Measurements from ENCODE around the gene ELF2.
"Not testable (repeated sequence)": the region's sequence is repeated elsewhere in the genome, so short reads cannot be mapped to it uniquely, and the experiment has no call there.

Gene ELF2

DNA sequence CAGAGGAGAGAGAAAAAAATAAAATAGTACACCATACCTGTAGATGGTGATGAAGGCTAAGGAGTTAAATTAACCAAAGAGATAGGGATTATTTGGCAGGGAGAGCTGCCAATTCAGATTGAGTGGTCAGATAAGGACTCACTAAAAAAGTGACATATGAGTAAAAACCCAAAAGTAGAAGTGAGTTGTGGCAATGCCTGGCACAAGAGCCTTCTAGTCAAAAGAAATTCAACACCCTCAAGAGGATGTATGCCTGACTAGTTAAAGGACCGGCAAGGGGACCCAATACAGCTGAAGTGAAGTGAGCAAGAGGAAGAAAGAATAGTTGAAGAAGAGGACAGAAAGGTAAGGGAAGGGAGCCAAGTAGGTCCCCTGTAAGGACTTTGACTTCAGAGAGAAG lies 34.9 kb downstream of the ELF2 start:
- DNase-seq, result no peak

DNA sequence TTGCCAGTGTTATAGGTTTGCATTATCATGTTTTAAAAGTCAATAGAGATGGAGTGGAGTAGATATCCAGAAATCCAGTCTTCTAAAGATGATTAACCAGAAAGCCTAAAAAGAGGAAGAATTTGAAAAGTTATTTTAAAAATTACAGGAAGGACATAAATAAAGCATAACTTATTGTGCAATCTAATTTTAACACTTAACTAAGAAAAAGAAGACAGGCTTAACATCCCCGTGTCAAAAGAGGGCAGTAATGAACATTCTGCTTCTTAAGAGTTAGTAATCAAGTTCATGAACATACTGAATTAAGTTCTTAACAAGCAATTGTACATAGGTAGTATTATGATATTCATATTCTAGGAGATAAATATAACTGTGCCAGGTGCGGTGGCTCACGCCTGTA lies 39.3 kb downstream of the ELF2 start:
- DNase-seq, result no peak

DNA sequence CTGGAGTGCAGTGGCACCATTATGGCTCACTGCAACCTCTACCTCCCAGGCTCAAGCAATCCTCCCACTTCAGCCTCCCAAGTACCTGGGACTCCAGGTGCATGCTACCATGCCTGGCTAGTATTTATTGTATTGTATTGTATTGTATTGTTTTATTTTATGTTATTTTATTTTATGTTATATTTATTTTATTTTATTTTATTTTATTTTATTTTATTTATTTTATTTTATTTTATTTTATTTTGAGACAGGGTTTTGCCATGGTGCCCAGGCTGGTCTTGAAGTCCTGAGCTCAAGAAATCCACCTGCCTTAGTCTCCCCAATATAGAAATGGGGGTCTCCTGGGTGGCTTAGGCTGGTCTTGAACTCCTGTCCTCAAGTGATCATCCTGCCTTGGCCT lies 42.6 kb downstream of the ELF2 start:
- DNase-seq, result no peak

DNA sequence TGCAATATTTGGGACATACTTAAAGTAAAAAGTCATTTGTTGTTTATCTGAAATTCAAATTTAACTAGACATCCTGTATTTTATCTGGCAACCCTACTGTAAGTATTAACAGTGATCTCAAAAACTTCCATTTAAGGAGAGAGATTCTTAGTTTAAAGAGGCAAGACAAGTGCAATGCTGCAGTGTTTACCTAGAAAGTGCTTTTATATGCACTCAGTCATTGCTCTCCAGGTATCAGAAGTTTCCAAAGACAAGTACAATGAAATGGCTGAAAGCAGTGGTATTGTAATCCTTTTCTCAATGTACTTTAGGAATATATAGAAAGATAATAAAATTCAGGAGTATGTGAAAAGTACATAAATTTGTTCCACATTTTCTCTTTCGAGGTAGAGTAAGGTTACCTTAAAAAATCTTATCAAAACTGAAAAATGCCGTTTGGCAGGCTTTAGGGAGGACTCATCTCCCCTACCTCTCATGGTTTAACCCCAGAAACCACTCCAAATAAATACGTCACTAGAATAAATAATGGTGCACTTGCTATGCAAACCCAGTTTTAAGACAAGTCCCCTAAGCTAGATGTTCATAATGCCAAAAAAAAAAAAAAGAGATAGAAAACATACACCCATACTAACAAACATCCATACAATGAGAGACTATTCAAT lies 45.7 kb downstream of the ELF2 start:
- DNase-seq, result no peak

DNA sequence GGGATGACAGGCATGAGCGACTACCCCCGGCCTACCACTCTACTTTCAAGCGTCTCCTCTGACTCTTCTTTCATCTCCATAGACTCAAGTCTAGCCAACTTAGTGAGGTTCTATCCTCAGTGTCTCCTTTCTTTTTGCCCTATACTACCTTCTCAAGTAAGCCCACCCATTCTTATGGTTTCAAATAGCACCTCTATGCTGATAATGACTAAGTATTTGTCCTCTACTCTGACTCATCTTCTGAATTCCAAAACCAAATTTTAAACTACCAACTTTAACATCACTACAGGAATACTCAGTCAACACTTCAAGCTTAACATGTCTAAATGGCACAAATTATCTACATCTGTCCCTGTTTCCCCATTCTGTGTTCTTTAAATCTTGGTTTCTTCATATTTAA lies 47.8 kb downstream of the ELF2 start:
- no peak for DNase-seq

DNA sequence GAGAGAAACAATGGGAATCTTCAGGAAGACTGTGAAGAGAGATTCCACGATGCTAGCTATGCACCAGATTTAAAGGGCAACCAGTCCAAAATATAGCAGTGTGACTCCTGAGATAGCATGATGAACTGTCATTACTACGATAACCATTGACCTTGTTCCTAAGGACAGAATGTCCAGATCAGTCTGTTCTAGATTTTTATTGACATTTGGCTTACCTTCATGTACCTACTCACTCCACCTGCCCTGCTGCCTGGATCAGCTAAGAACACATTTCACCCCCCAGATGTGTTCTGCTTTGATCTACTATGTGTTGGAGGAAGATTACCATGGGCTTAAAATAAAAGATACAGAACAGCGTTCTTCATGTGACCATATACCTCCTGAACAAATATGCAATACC lies 50.1 kb downstream of the ELF2 start:
- DNase-seq, result no peak

DNA sequence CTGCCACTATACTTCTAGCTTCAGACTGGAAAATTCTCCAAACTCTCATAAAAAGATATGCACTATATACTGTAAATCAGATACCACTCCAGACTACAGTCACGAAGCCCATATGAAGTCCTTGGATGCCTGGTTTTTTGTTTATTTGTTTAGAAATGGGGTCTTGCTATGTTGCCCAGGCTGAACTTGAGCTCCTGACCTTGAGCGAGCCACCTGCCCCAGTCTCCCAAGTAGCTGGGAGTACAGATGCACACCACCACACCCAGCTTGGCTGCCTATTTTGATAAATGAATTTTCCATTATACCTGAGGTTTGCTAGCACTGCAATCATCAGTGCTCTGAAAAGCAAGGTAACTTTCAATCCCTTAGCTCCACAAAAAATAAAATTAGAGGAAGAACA lies 53.1 kb downstream of the ELF2 start:
- no peak for DNase-seq

DNA sequence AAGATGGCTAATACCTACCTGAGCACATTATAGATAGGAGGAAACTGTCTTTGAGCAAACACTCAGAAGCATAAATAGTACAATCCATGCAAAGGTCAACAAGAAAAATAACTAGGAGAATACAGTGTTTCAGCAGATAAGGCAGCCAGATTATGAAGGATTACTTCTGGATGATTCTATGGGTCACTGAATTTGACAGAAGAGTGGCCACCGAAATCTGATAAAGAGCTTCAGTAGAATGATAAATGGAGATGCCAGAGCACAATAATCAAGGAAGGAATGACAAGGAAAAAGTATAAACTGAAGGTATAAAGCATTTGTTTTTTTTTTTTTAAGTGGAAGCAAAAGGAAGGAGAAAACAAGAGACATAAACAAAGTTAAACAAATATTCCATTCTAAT lies 58.7 kb downstream of the ELF2 start:
- DNase-seq, result no peak

DNA sequence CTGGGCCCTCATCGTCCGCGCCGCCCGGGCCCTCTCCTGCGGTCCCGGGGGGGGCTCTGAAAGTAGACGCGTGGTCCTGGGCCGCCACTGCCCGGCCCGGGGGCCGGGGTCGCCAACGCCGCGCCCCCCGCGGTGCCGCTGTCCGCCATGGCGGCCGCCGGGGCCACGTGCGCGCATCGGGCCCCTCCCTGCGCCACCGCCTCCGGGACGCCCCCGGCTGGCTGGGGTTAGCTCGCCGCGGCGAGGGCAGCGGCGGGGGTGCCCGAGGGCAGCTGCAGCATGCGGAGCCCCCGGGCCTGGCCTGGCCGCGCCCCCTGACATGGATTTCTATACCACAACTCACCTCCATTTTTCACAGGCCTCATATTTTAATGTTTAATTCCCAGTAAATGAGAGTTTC lies 61.8 kb downstream of the ELF2 start:
- DNase-seq, result no peak

DNA sequence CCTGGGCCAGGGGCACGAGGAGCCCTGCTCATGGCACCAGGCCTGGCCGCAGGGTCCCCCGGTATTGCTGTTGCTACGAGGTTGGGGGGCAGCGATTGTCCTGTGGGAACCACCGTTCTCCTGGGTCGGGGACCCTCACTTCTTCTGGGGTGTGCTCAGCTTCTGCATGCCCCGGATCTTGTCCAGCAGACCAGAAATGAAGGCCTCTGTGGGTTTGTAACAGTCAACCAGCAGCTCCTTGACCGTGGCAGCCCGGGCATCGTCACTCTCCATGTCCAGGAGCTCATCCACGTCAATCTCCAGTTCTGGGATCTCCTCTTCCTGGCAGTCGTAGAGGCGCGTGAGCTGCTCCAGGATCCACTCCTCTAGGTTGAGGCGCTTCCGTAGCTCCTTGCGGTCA lies 62.2 kb downstream of the ELF2 start:
- DNase-seq, result not testable (repeated sequence)

DNA sequence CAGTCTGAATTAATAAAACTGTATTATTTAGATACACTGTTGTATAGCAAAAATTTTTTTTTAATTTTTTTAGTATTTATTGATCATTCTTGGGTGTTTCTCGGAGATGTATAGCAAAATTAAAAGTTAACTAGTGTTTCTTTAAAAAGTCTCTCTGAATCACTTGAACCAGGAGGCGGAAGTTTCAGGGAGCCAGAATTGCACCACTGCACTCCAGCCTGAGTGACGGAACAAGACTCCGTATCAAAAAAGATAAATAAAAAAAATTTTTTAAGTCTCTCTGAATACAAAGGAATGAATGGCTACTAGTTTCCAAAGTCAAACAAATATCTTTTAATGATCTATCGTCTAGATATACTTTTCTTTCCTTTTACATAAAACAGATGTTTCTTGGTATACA lies 64.4 kb downstream of the ELF2 start:
- DNase-seq, result no peak

DNA sequence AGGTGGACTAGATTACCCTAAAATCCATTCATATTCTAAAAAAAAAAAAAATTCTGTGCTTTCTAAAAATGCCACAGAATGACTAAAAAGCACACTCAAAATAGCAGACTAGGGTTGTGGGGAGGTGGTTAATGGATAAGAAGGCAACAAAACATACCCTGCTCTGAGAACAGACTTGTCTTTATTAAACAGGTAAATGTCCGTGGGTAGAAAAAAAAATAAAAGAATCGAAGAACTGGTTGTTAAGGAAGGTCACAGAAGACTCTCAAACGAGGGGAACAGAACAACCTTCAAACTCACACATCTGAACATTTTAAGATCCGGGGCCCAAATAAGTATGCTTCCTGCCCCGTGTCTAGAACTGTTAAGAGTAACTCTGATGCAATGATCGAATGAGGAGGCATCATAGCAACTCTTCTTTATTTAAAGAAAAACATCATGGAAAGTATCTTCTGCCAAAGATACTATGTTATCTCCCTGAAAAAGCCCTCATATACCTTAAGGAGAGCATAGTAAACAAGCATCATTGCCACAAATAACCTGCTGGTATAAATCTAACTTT lies 68.4 kb downstream of the ELF2 start:
- DNase-seq, result no peak

DNA sequence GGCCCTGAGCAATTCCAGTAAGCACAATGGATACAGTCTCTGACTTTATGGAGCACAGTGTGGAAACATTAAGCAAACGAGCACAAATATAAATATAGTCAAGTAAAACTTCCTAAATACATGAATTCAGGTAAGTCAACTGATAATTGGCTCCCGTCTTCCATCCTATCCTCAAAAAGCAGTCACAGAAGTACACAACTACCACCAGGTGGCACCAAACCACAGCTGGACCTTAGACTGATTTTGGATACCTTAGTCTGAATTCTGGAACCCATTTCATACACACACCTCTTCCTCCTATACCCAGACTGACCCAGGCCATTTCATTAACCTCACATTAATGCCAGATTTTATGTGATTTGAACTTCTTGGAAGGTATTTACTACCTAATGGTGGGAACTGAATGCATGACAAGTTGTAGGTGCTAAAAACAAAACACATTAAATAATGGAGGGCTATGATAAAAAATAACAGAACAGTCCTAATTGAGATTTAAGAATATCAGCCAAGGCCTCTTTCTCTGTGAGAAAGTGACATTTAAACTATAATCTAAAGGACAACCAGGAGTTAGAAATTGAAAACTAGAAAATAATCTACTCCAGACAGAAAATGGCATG lies 77.5 kb downstream of the ELF2 start:
- DNase-seq, result peak; percentile 68

DNA sequence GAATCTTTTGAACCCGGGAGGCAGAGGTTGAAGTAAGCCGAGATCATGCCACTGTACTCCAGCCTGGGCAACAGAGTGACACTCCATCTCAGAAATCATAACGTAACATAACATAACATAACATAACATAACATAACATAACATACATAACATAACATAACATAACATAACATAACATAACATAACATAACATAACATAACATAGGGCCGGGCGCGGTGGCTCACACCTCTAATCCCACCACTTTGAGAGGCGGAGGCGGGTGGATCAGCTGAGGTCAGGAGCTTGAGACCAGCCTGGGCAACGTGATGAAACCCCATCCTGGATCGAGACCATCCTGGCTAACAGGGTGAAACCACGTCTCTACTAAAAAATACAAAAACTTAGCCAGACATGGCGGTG lies 84.7 kb downstream of the ELF2 start:
- DNase-seq, result no peak

DNA sequence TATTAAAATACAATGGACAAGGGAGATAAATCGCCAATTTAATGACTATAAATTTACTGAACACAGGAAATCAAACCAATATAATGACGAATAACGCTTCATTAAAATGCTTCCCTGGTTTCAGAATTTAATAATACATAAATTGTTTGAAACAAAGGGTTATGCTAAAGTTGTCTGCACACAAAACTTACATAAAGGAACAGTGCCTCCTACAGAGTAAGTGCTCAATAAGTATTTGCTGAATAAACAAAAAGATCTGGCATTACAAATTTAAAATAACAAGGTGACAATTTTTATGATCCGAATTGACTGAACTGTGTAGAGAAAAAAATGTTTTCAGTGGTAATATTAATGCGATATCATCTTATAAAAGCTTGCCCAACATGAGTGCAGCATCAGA lies 91.9 kb downstream of the ELF2 start:
- no peak for DNase-seq

DNA sequence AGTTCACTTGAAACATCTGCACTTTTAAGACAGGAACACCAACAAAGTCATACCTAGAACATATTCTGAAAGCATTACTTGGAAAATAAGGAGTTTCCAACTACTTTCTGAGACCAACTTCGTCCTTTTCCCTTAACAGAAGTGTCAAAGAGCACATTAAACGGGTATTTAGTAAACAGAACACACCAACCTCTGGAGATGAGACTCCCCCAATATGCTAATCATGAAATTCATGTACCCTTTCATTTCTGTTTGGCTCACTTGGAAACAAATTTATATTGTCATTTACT lies 92.3 kb downstream of the ELF2 start:
- no peak for DNase-seq

DNA sequence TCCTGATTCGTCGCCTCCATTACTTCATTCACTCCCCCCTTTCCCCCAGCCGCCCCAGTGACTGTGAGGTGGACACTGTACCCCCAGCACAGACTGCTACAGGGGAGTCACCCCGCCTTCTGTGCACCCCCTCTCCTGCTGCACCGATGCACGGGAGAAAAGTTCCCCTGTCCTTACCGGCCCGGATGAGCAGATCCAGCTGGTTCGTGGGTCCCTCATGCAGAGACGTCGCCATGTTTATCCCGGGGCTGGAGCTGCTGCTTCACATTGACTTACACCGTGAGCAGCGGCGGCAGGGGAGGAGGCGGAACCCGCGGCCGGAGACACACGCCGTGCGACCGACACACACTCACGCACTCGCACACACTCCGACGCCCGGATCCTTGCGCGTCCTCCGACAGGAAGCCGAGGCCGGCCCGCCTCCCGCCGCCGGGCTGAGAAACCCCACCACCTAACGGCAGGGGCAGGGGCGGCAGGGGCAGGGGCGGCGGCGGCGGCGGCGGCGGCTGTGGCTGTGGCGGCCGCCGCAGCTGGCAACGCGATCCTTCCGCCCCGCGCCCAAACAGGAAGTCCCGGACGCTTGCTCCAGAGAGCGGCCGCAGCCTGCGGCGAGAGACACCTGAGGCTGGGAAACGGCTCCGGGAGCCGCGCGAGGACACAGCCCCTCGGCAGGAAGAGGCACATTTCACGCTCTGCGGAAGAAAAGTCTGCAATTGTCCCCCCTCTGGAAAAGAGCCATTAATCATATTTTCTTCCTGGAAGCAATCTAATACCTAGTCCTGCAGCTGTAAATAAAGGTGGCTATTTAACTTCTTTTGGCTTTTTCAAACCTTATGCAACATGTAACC lies 92.8 kb downstream of the ELF2 start:
- peak; percentile 58 for DNase-seq

DNA sequence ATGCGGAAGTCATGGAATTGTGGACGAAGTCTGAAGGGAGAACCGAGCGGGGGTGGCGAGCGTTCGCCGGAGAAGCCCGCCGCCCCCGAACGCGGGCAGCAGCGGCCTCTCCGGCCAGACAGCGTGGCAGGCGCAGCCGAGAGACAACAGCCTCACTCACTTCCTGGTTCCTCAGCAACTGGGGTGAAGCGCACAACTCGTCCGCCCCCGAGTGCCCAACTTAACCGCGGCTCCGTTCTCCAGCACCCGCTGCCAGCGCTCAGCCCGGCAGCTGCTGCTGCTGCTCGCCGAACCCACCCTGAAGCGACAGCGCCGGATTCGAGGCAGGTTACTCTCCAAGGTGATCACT lies 93.4 kb downstream of the ELF2 start:
- peak; percentile 46 for DNase-seq

DNA sequence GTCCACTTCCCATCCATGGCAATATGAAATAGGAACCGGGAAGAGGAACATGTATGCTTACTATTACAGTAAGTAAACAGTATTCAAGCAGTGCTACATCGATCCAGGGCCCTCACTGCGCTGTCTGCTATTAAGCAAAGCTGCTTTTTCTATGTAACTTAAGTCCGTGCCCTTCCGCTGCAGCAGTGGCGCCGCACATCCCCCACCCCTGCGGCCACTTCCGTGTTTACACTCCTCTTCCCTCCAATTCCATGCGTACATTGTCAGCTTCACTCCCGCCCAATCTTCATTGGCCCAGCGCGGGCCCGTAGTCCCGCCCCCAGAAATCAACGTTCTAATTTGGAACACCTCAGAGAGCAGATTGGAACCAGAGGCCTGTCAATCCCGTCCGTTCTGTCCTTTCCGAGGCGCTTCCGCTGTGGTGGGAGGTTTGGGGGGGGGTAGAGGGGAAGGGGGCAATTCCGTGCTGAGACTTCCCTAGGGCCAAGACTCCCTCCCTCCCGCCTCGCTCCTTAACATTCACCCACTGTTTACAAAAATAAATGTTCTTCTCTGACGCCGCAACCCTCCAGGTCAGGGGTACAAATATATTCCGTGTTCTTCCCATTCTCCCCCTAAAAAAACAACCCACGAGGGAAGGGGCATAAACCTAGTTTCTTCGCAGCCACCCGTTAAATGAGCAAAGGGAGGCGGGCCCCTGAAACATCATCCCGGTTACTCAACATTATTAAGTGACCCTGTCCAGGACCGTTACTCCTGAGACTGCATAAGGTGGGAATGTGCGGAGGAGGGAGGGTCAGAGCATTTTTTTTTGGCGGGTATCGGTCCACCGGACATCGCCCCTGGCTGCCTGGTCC lies 94.0 kb downstream of the ELF2 start:
- DNase-seq, result peak; percentile 77

DNA sequence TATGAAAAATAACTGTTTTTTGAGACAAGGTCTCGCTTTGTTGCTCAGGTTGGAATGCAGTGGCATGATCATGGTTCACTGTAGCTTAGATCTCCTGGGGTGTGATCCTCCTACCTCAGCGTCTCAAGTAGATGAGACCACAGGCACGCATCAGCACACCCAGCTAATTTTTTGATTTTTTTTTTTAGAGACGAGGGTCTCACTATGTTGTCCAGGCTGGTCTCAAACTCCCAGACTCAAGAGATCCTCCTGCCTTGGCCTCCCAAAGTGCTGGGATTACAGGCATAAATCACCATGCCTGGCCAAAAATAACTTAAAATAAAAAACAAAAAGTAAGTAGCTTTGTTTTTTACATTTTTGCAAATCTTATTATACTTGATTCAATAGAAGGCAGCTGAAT lies 98.1 kb downstream of the ELF2 start:
- no peak for DNase-seq

DNA sequence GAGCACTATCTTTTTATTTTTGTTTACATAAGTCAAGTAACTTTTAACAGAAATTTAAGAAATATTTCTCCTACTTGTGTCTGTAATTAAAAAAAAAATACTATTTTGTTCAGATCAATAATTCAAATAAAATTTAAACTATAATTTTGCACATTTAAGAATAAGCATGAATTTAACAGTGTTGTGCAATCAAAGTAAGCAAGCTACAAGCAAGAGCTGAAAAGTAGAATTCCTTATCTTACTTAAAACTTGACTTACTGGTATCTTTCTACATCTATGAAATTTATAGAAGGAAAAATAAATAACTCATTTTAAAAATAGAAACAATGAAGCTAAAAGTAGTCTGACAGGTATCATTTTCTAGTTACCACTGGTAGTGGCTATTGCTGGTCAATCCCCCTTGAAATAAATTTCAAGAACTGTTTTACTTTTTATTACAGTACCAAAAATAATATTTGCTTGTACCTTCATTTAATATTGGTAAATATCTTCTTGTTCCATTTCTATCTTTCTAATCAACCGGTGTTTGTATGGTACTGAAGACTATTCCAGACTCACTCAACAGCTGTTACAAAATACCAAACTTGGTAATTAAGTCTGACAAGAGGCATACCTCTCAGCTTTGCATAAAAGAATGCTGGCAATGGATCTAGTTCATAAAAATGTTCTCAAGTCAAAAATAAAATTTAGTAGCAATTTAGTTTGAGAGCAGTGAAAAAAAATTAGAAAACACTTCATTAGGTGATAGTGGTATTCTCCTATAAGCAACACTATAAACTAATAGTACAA lies 99.3 kb downstream of the ELF2 start:
- DNase-seq, result no peak

DNA sequence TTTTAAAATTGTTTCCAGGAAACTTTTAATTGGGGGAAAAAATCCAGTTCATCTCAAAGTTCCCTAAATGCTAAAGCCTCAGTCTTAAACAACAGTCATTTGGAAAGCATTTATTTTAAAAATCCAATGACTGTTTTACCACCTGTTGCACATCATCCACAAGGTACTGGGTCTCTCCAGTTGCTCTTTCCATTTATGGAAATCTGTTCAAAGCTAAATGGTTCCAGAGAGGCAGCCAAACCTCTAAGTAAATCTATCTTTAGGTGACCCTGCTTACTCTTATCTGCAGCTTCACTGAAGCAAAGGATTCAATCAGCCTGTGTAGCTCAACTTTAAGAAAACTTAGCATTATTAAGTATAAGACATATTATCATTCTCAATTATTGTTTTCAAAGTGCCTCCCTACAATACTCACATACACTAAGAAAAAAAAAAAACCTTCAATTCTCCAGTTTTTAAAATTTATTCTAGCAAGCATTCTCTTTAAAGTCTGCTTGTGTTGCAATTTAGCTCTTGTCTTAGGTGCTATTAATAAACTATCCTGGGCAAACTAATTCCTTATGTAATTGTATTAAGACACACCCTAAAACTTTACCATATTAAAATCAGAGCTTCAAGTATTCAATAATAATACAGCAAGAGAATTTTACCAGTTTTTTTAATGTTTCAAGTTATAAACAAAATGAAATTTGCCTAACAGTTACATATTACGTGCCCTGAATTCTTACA lies 100.8 kb downstream of the ELF2 start:
- DNase-seq, result no peak
